ENCODE data around the gene PLEKHG4.

- no peak for TF ChIP-seq TAF1 (IDR thresholded peaks at IDR 0.05; ENCODE audit: control insufficient read depth, extremely low read depth, insufficient read depth, low read length, severe bottlenecking)
- no peak for TF ChIP-seq ZNF766 (CRISPR knock-in tag; conservative IDR thresholded peaks at IDR 0.05)
- TF ChIP-seq NRF1 (conservative IDR thresholded peaks at IDR 0.05 in 1 of 2, IDR thresholded peaks at IDR 0.05 in 1 of 2), result no peak
- no peak for TF ChIP-seq E2F1 (CRISPR knock-in tag; IDR thresholded peaks at IDR 0.05)
These were observed 45.1 kb upstream of the PLEKHG4 start for GRCh38 chr16:67234180-67234597.
